Superior temporal gyrus (tissue), 1 donor: ENCODE data around the gene PAX7.

ENCODE experiments used
- DNase-seq: peaks from one replicate; pipeline ENCODE4 v3.0.0-alpha.2; 2016; ENCODE audit errors: extremely low spot score

Gene PAX7

DNA sequence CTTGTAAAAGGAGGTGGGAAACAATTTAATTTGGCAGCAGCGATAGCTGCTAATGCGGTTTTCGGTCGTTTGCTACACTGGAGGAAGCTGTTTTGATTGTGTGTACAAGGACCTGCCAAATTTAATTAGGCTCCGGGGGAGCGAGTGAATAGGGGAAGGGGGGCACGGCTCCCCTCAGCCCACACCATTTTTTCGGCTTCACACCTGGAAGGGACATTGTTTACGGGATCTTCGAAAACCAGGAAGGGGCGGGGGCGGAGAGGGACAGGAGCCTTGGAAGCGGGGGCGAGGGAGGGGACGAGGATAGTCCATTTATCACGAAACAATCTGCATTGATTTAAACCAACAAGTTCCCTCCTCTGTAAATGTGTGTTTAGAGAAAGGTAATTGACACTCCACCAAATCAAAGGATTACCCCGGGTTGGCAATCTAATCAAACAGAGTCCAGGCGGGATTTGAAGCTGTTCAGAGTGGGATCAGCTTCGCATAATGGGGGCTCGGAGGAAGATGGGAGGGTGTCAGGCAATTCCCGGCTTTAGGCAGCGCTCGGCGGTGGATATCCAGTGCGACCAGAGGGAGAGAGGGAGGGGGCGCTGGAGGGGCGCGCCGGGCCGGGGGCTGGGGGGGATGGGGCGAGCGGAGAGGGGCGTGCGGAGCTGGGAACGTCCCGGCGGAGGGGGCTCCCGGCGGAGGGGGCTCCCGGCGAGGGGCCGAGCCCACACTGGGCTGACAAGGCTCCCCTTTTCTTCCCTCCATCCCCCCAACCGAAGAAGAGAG is 9.8 kb downstream of the PAX7 start:
- no peak for DNase-seq

DNA sequence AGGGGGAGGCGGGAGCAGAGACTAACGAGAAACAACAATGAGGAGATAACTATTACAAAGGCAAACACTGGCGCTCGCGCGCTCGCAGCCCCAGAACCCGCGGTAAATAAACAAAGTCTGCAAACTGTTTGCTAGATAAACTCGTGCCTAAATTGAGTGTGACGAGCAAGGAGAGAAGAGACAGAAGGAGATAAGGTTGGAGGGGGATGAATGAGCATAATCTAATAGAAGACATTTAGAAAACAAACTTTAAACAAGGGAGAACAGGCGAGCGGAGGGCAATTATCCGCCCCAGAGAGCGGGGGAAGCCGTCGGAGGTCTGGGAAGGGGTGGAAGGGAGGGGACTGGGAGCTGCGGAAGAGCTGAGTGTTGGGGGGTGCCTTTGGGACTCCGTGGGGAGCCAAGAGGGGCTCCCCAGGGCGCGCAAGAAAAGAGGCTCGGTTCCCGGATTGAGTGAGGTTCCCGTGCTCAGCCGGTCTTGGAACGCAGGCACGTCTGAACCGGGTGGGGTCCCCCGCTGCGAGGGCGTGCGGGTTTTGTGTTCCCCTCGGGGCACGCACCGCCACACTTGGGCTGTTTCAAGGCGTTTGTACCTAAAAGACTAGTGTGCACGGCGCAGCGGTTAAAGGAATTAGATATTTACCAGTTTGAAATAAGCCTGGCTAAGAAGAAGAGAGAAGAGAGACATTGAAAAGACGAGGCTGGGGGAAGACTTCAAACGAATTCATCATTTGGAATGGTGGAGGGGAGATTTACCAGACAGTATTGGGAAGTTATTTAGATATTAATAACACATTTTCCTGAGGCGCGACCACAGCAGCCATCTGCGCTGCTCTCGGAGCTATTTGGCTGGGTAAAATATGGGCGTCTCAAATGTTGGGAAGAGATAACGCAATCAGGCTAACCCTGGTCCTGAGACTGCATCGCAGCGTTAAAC is 10.6 kb downstream of the PAX7 start:
- no peak for DNase-seq

DNA sequence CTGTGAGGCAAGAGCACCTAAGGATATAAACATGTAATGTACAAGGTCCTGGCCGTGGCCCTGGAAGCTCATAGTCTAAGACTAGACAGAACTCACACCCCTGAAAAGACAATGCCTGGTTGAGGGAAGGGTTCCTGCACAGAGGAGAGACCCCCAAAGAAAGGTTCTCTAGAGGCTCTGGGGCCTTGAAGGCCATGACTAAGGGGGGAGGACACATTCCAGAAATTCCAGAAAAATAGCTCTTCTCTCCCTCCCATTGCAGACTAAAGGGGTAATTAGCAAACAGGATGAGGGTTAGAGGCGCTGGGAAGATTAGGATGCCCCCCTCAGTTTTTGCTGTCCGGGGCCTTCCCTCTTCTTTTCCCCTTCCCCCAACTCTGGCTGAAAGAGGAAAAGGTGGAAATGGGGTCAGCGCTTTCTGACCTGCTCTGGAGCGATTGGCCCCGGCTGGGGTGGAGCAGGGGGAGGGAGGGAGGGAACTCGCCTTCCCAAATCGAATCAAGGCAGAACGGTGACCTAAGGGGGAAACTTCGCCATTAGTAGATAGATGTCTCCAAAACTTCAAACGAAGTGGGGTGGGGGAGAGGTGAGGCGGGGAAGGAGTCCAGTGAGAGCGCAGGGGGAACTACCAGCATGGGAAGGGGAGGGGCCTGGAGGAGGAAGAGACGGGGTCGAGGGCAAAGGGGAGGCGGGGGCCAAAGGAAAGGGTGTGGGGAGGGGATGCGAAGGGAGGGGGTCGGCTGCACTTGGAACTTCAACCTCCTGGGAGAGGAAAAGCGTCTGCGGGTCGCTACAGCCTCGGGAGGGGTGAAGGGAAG is 11.8 kb downstream of the PAX7 start:
- no peak for DNase-seq

DNA sequence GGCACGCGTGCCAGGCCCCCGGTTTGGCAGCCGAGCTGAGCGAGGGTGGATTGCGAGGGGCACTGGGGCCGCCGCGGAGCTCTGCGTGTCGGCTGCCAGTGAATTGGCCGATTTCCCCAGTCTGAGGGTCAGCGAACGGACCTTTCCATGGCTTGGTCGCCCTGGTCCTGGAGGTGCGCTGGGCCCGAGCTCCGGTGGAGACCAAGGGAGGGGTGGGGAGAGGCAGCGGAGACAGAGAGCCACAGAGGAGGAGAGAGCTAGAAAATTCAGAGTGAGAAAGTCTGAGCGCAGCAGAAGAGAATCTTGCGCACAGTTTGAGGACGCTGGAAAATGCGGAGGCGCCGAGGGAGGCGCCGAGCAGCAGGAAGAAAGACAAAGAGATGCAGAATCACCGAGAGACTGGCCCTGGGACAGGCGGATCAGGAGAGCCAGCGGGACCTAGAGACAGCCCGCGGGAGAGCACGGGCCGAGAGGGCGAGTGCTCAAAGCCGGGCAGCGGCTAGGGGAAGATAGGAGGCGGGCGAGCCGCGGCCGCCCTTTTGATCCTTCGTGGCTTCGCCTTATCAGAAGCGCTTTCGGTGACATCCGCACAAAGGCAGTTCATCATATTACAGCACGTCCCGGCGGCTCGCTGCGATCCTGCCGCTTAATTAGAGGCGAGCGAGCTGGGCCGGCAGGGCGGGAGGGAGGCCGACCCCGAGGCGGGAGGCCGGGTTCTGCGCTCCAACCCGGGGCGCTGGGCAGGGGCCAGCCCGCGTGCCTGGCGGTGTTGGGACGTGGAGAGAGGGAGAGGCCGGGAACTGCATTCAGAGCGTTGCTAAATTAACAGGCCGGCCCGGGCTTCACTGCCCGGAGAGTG is 12.7 kb downstream of the PAX7 start:
- no peak for DNase-seq

GRCh38 chr1:18644013-18644399 is 13.4 kb downstream of the PAX7 start:
- DNase-seq, result no peak

GRCh38 chr1:18644446-18644845 is 13.8 kb downstream of the PAX7 start:
- no peak for DNase-seq

DNA sequence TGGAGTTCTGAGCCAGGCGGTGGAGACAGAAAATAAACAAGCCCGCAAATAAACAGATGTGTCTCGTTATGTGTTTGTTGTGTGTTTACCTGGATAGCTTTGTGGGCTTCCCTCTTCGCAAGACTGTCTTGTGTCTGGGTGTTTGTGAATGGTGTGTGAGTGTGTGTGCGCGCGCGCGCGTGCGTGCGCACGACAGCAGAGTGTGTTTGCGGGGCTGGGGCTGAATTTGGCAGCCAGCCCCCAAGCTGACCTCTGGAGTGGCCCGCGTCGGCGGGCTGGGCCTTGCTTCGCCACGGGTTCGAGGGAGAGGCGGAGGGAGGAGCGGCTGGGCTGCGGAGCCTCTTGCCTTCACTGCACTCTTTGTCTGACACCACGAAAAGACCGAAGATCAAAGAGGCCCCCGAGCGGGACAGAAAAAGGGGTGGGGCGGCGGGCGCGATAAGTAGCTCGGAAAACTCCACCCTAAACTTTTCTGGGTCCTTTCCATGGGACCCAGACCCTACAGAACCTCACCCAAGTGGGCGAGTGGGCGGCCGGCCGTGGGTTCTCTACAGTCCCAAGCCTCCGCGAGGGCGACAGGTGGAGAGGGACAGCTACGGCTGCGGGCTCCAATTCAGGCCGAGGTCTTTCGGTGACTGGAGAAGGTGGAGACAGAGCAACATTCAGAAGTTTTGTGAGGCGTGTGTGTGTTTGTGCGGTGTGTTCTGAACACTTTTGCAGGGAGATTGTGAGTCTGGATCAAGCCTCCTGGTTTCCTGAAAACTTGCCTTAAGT is 14.5 kb downstream of the PAX7 start:
- DNase-seq, result no peak

- no peak for DNase-seq
Observed at GRCh38 chr1:18645747-18646090, 15.1 kb downstream of the PAX7 start.

DNA sequence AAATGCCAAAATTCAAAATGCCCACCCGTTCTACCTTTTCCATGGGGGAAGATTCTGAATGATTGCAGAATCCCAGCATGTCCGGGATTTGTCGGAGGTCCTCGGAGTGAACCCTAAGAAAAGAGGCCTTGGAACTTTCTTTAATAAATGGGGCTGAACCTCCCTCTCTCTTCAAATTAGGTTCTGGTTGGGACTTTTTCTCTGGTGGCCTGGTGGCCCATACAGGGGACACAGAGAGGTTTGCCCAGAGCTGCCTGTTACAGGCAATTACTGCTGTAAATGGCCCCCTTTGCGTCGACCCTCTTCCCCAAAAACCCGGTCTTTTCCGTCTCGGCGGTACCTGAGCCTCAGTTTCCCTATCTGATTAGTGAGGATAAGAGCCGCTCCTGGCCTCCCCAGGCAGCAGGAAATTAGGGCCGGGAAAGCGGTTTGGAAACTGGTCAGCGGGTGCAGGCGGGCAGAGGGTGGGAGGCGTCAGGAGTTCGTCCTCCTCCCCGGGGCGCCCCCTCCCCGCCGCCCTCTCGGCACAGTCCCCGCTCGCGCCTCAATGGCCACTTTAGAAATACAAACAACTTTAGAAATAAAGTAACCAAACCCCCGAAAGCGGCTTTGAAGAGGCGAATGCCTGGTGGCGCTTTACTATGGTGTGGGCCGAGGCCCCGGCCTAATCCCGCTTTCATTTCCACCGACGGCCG is 15.6 kb downstream of the PAX7 start:
- DNase-seq, result no peak

DNA sequence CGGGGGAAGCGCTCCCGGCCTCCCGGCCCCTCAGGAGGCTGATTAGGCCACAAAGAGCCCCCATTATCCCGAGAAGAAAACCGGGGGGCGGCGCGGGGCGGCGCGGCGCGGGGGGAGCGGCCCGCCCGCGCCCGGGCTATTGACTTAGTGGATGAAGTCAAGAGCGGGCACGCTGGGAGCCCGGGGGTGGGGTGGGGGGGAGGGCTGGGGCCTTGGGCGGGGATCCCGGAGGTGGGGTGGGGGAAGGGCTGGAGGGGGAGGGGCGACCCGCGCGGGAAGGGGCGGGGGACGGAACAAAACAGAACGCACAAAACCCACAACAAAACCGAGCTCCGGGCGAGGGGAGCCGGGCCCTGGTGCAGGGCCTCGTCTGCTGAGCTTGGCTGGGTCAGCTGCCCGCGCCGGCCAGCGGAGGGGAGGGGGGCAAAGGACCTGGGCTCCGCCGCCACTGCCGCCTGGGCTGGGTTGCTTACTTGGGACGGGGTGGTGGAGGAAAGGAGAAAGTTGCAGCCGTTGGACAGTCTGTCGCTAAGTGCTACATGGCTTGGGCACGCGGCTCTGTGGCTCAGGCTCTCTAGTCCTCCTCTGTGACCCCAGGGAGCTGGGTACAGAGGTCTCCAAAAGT is 16.3 kb downstream of the PAX7 start:
- no peak for DNase-seq

GRCh38 chr1:18647681-18648214 is 17.1 kb downstream of the PAX7 start:
- no peak for DNase-seq

DNA sequence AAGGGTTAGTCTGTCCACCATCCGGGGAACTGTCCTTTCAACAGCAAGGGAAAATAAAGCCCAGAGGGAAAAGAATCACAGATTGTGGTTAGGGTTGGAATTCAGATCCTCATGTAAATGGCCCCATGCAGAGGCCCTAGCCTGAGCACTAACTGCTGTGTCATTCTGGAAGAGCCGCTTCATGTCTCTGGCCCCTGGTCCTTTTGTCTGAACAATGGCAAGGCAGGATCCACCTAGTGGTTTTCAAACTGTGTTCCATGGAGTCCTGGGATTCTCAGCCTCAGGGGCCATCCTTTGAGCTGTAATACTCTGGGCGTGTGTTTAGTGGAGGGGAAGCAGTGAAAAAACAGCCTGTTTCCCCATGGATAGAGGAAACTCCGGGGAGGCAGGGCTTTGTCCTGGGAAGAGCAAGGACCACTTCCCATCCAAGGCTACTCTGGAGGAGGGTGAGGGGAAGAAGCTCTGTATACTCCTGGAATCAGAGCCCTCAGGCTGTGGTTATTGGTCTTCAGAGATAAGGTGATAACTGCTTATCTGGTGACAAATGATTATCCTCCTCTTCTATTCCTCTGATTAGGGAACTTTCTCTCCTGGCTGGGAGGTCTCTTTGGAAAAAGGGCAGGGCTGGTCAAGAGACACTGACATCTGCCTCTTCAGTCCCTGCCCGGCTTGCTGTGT is 19.2 kb downstream of the PAX7 start:
- no peak for DNase-seq

DNA sequence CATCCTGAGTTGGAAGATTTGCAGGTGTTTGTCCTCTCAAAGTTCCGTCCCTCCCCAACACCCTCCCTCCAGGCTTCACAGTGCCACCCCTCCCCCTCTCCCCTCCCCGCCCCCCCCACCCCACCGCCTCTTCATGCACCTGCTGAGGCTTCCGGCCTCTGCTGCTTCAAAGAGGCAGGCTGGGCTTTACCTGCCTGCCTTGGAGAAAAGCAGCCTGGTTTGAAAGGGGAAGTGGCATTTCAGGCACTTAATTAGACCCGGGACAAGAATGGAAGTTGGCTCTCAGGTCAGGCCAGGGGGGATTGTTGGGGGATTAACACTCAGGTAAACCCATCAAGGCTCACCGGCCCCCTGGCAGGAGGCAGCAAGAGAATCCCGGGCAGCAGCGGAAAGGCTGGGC is 21.1 kb downstream of the PAX7 start:
- no peak for DNase-seq

GRCh38 chr1:18652791-18653190 is 22.1 kb downstream of the PAX7 start:
- DNase-seq, result no peak

GRCh38 chr1:18653367-18653766 is 22.7 kb downstream of the PAX7 start:
- no peak for DNase-seq

- no peak for DNase-seq
Observed at GRCh38 chr1:18653916-18654315, 23.3 kb downstream of the PAX7 start.

- DNase-seq, result no peak
Observed at GRCh38 chr1:18654599-18654998, 24.0 kb downstream of the PAX7 start.

DNA sequence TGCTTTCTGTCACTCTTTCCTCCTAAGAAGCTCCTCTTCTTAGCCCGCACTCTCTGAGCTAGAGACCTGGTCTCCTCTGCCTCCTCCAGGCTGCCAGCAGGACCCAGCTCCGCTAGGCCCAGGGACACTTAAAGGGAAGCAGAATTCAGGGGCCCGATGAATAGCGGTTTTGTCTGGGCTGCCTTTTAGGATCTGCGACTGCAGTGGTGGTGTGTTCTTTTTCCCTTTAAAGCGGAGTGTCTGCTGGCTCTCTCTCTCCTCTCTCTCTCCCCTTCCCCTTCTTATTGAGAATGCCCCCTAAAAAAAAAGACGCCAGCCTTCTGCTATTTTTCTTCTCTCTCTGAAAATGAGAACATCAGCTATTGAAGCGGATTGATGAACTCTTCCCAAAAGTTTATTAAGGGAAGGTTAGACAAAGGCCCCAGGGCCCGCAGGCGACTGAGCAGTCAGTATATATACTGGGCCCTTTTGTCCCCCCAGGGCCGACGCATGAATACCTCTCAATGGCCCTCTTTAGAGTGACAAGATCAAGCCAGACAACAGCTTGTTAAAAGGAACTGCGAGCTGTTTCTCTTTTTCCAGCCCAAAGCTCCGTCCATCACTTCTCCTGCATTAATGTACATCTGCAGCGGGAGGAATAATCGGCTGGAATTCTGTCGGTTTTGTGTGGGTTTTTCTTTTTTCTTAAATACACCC is 27.0 kb downstream of the PAX7 start:
- DNase-seq, result no peak
